NCI-H774 (cell line): ENCODE data around the gene DROSHA.
"Not testable (repeated sequence)": the region's sequence is repeated elsewhere in the genome, so short reads cannot be mapped to it uniquely, and the experiment has no call there.

Source experiments
- DNase-seq: peaks from one replicate; lab custom pipeline; 2025; lab: John Stamatoyannopoulos, UW

The DROSHA gene, protein sequence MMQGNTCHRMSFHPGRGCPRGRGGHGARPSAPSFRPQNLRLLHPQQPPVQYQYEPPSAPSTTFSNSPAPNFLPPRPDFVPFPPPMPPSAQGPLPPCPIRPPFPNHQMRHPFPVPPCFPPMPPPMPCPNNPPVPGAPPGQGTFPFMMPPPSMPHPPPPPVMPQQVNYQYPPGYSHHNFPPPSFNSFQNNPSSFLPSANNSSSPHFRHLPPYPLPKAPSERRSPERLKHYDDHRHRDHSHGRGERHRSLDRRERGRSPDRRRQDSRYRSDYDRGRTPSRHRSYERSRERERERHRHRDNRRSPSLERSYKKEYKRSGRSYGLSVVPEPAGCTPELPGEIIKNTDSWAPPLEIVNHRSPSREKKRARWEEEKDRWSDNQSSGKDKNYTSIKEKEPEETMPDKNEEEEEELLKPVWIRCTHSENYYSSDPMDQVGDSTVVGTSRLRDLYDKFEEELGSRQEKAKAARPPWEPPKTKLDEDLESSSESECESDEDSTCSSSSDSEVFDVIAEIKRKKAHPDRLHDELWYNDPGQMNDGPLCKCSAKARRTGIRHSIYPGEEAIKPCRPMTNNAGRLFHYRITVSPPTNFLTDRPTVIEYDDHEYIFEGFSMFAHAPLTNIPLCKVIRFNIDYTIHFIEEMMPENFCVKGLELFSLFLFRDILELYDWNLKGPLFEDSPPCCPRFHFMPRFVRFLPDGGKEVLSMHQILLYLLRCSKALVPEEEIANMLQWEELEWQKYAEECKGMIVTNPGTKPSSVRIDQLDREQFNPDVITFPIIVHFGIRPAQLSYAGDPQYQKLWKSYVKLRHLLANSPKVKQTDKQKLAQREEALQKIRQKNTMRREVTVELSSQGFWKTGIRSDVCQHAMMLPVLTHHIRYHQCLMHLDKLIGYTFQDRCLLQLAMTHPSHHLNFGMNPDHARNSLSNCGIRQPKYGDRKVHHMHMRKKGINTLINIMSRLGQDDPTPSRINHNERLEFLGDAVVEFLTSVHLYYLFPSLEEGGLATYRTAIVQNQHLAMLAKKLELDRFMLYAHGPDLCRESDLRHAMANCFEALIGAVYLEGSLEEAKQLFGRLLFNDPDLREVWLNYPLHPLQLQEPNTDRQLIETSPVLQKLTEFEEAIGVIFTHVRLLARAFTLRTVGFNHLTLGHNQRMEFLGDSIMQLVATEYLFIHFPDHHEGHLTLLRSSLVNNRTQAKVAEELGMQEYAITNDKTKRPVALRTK (N-terminal part only)

DNA sequence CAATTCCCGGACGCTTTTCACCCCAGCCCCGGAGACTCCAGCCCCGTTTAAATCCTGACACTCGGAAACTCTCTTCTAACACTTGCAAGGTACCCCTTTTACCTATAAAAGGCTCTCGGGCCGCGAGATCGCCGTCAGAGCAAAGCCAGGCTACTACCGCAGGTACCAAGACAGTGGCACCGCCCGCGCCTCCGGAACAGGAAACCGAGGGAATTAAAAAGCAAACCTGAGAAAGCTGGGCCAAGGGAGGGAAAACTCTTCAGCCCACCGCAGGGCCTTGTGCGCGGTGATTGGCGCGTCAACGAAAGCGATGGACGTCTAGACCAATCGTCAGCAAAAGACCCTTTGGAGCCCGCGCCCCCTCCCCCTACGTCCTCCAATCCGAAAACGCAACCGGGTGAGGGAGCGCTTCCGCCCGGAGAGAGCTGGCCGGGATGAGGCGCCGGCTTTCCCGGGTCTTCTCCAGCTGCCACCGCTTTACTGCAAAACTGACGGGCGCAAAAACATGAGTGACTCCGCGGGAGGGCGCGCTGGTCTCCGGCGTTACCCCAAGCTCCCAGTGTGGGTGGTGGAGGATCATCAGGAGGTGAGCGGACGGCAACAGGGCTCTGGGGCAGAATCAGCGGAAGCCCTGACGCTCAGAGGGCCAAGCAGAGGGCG is at the start of gene DROSHA, which contains the start of gene C5orf22:
Gene DROSHA, minus strand, starts transcription at position 206 of the 660 bp plus-strand sequence. CDS start 3,034 bp downstream, outside the sequence.
Gene C5orf22, plus strand, starts transcription at position 414 of the 660 bp plus-strand sequence. Its CDS starts 92 bp downstream, at position 506.
- peak; percentile 99 for DNase-seq

DNA sequence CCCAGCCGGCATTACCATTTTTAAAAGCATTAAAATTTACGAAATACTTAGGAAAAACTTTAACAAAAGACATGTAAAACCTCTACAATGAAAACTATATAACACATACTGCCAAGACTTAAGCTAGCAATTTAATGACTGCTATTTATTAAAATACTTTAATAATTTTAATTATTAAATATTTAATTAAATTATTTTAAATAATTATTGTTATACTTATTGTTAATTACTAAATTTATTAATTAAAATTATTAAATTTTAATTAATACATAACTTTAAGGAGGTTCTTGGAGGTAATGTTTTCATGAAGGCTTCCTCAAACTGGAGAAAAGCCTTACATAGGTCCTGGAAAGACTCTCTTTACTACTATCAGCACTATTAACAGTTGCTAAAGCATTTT is 47.7 kb upstream of the DROSHA start:
- no peak for DNase-seq

DNA sequence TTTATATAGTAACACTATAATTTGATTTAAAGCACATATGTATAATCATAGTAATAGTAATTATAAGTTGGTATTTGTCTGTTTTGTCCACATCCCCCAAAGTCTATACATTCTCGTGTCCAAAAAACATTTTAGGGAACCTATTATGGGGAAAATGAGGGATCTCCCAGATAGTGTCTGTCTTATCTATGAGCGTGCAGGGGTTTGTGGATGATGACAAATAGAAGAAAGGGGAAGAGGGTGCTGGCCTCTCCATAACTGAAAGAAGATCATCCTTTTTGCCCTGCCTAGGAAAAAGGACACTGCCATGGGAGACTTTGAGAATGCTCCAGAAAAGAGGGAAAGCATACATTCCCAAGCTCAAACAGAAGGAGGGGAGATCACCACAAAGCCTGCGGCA is 45.5 kb upstream of the DROSHA start:
- DNase-seq = no peak

DNA sequence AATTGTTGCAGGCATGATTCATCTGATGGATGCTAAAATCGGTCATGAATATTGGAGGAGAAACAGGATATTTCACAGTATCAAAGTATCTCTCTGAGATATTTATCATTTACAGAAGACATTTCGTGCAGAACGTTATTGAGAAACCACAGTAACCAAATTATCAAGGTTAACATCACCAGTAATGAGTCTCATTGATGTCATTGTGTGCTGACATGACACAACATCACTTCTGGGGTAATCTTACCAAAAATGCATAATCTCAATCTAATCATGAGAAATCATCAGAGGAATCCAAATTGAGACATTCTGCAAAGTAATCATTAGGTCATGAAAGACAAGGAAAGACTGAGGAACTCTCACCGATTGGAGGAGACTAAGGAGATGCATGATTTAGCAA is 42.9 kb upstream of the DROSHA start:
- DNase-seq = no peak

DNA sequence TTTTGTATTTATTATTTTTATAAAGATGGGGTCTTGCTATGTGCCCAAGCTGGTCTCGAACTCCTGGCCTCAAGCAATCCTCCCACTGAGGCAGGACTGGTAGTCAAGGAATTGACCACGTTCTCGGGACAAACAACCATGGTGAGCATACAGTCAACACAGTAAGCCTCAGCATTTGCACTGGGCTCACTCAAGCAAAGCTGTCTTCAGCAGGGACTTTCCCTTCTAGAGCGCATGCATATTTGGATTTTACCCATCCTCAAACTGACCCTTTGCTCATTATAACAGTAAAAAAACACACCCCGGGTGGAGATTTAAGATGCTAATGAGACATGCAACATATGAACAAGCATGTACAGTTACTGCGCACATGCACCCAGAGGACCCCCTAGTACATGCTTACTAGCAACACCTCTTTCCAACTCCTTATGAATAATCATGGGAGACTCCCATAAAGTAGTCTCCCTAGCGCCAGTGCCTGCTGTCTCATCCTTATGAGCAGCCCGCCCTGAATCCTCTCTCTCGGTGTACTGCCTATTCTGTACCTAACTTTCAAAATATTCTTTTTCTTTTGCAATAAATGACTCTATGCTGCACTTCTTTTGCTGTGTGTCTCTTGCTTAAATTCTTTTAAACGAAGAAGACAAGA is 41.7 kb upstream of the DROSHA start:
- no peak for DNase-seq

DNA sequence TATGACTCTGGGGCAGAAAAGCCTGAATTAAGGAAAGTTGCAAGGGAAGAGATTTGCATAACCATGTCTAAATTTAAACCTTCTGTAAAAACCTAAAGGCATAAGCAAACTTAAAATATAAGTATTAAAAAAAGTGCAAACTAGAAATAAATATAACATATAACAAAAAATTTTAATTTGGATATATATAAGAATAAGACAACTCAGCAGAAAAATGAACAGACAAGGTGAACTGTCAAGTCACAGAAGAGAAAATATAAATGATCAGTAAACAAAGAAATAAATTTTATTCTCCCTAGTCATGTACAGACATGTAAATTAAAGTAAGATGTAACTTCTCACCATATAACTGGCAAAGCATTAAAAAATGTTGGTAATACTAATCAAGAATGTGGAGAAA is 37.2 kb upstream of the DROSHA start:
- no peak for DNase-seq

DNA sequence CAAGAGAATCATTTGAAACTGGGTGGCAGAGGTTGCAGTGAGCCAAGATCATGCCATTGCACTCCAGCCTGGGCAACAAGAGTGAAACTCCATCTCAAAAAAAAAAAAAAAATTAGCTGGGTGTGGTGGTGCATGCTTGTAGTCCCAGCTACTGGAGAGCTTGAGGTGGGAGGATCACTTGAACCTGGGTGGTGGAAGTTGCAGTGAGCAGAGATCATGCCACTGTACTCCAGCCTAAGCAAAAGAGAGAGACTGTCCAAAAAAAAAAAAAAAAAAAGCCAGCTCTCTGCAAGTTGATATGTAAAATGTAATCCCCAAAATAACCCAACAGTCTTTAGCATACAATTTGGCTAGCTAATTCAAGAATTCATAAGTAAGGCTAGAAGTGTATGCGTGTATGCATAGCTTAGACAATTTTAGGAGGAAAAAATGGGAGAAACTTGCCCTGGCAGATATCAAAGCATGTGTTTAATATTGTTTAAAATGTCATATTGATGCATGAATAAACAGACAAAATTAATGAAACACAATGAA is 36.5 kb upstream of the DROSHA start:
- DNase-seq = no peak

DNA sequence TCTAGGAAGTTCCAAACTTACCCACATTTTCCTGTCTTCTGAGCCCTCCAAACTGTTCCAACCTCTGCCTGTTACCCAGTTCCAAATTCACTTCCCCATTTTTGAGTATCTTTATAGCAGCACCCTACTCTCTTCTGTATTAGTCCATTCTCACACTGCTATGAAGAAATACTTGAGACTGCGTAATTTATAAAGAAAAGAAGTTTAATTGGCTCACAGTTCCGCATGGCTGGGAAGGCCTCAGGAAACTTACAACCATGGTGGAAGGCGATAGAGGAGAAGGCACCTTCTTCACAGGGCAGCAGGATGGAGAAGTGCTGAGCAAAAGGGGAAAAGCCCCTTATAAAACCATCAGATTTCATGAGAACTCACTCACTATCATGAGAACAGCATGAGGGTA is 34.5 kb upstream of the DROSHA start:
- DNase-seq = not testable (repeated sequence)

DNA sequence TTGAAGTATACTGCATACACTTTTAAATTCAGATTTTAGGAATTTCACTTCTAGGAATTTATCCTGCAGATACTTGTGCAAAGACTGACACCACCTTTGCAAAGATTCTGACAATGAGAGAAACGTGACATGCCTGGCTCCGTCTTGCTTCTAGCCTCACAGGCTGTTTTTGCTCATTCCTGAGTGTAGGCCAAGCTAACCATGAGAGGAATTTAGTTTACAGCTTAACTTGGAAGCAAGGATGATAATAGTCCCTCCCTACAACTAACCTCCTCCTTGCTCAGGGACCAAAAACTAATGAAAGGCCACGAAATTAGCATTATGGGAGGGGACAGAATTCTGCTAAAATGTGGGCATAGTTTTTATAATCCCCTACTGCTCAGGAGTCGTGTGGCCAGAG is 31.3 kb upstream of the DROSHA start:
- no peak for DNase-seq

DNA sequence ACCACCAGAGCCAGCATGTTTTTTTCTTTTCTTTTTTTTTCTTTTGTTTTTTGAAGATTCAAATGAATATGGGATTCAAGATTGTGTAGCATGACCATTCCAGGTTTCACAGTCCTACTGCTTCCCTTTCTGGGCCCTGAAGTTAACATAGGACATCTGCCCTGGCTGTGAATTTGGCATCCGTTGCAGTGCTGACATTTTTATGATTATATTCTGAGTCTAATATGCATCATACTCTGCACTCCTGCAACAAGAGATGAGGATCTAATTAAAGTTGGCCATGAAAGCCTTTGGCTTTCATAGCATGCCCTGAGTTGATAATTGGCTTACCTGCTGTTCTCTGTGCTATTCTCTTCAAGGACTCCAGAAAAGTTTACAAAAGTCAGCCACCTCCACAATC is 30.1 kb upstream of the DROSHA start:
- DNase-seq = no peak

DNA sequence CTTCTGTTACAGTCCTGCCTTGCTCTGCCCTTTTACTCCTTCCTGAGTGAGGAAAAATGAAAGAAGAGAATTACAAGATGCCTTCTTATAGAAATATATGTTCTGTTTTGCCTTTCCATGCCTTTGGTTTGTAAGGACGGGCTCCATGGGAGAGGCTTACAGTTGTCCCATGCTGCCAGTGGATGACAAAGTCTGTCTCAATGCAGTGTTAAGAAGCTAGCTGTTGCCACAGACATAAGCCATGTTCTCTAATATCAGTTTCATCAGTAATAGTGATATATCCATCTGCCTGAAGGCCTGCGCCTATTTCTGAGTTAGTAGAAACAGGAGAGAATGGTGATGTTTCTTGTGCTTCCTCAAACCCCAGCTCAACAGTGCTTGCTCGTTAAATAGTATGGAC is 28.0 kb upstream of the DROSHA start:
- no peak for DNase-seq

DNA sequence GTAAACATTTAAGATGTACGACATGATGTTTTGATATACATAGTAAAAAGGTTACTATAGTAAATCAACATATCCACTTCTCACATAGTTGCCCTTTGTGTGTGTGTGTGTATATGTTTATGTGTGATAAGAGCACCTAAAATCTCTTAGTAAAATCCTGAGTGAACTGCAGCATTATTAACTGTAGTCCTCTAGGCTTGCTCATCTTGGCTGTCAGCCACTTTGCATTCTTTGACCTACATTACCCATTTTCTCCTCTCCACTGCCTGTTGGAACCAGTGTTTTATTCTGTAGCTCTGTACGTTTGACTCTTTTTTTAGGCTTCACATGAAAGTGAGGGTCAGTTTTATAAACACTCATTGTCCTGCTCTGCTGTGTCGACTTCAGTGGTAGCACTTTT is 24.6 kb upstream of the DROSHA start:
- DNase-seq = no peak

DNA sequence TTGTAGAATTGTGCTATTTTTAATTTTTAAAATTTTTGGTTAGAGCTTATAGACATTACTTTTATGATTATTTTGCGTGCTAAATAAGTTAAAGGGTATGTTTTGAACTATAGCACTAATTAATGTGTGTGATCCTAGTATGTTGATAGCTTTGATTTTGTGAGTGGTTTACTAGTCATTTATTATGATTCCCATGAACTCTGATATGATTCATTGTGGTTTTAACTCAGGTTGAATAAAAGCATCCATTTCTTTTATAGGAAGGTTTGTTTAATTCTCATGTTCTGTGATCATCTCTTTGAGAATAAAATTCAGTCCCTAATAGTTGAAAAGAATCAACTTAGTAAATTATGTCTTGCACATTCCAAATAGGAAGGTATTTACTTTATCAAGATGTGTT is 22.7 kb upstream of the DROSHA start:
- DNase-seq = no peak

DNA sequence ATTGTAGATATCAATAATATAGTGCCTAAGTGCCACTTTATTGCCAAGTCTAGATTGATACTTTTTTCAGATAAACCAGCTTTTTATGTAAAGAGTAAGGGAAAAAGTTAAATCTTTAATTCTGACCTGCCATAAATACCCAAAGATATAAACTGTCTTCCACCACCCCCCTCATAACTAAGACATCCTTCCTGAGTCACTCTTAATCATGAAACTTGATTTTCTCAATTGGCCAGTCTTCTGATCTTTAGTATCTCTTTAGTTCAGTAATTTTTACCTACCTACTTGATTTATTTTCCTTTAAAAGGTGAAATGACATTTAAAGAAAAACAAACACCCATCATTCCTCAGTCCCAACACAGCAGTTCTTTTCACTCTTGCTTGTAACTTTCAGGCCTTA is 22.0 kb upstream of the DROSHA start:
- no peak for DNase-seq

DNA sequence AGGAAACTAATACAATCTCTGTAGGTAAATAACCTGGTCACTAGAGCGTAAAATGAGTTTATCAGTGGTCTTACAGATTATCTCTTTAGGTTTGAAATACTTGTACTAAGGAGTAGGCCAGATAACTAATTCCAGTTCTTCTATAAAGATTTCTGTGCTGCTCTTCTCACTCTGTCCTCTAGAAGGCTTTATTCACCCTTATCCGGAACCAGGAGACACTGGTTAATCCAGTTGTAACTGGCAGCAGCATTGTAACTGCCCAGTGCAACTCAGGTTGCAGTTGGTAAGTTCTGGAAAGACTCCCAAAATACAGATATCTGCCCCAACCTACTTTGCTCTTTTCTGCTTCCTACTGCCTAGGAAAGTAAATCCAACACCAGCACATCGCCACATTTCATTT is 20.0 kb upstream of the DROSHA start:
- DNase-seq = no peak

DNA sequence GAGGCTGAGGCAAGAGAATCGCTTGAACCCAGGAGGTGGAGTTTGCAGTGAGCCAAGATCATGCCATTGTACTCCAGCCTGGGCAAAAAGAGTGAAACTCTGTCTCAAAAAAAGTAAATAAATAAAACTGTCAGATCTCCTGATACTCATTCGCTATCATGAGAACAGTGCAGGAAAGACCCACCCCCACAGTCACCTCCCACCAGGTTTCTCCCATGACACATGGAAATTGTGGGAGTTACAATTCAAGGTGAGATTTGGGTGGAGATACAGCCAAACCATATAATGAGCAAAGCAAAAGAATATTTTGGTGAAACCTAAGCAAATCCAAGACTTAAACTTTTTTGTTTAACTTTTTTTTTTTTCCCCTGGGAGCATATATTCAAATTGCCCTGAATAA is 17.2 kb upstream of the DROSHA start:
- DNase-seq = not testable (repeated sequence)

DNA sequence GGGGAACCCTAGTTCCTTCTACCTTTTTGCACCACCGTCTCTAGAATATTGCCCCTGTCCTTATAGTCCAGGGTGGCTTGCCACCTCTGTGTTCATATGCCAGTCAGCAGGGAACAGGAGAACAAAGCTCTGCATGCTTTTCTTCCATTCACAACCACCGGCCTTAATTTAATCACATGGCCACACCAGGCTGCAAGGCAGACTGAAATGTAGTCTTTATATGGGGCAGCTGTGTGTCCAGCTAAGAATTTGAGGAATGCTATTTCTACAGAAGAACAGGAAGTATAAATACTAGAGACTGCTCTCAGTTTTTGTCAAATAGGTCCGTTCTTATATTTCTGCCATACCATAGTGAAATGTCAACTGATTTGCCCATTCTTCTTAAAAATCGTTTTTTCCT is 6.0 kb upstream of the DROSHA start:
- DNase-seq = no peak

DNA sequence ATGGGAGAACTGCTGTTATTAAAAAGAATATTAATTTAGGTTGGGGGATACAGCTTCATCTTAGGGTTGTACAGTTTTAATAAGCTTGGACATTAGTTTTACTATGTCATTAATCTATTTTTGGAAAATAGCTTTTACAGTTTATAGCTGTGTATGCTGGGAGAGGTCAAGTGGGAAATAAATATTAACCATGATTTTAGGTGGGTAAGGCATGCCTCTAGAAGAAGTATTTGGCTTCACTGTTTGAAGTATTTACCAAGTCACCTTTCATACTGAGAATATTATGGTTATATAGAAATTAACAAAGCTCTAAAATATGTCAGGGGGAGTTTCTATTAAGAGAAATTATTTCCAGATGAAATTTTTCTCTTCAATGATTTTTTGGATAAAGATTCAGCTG is 5.5 kb upstream of the DROSHA start:
- DNase-seq = no peak

DNA sequence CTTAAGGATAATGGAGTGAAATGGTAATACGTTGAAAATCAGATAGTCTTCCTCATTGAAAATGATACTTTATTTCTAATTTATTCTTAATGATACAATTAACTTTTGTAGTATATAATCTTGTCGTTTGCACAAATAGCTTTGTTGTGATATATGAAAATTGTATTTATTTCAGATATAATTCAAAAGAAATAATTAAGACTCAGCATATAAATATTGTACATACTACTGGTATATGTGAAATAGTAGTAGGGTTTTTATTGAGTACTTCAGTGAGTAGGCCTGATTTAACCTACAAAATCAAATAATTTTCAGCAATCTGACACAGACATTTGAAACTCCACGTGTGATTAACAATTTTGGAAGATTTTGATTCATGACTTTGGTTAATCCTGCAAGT is 5.0 kb upstream of the DROSHA start:
- no peak for DNase-seq

DNA sequence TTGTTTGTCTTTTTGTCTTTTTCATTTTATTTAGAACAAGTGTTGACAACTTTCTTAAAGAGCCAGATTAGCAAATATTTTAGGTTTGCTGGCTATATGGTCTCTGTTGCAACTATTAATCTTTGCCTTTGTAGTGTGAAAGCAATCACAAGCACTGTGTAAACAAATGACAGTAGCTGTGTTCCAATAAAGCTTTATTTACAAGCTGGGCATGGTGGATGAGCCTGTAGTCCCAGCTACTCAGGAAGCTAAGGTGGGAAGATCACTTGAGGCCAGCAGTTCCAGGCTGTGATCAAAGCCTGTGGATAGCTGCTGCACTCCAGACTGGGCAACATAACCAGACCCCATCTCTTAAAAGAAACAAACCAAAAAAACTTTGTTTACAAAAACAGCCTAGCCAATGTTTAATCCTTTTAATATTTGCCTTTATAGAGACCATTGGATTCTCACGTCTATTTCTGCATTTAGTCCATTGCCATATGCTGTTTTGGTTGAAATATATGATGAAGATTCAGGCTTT is 2.7 kb upstream of the DROSHA start:
- no peak for DNase-seq

DNA sequence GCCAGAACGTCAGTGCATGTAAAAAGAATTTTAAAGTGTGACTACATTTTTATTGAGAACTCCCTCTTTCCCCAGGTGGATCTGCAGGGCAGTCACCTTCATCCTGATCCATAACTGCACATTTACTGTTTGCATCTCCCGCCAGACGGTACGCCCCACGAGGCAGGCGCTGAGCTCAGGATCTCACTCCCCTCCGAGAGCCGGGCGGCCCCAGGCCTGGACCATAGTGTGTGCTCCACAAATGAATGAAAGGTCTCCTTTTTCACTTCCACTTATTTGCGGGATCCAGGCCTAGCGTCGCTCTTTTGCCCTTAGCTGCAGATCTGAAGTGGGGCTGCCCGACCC is 378 bp downstream of the DROSHA start:
- peak; percentile 37 for DNase-seq
